Upper lobe of right lung (tissue), 1 donor: ENCODE data around the gene PLA2G12A. TPM values are rescaled to one million over a fixed set of nuclear protein-coding genes. Genes with fewer than 3 reads are reported as not detected.

Experiments used
- ATAC-seq: fragments of 200-7000 bp; cut with Tn5 transposase; one replicate; pipeline ENCODE4 v1.9.1; 2020; ENCODE audit warnings: mild to moderate bottlenecking, moderate library complexity
- DNase-seq: peaks from one replicate; pipeline ENCODE4 v3.0.0-alpha.2; 2020
- H3K27ac ChIP-seq: fragments of 200-600 bp; one replicate; pipeline ENCODE4 v1.8.0; 2022
- H3K27me3 ChIP-seq: fragments of 200-600 bp; one replicate; pipeline ENCODE4 v1.8.0; 2022; ENCODE audit warnings: mild to moderate bottlenecking
- H3K36me3 ChIP-seq: fragments of 200-600 bp; one replicate; pipeline ENCODE4 v1.8.0; 2022
- H3K4me1 ChIP-seq: fragments of 200-600 bp; one replicate; pipeline ENCODE4 v1.8.0; 2022
- H3K4me3 ChIP-seq: fragments of 200-600 bp; one replicate; pipeline ENCODE4 v1.8.0; 2022; ENCODE audit warnings: mild to moderate bottlenecking
- H3K9me3 ChIP-seq: fragments of 200-600 bp; one replicate; pipeline ENCODE4 v1.8.0; 2022
- intact Hi-C: fragments of 100-400 bp; cut with DNase I; formaldehyde crosslinking; loops from one replicate; pipeline ENCODE4 v1.11.0; 2022
- total RNA-seq: library from RNA; stranded (reverse); fragmentation: NEBNext Ultra II Directional; extraction: Animal tissue kit (Norgen Biotek cat#: 25700); gene quantifications from one replicate; pipeline ENCODE4 v1.2.1, GENCODE V29; 2021
- TF ChIP-seq, protein P1 (sequence below): fragments of 200-600 bp; IDR thresholded peaks from one replicate; pipeline ENCODE4 v1.8.0; 2022; ENCODE audit warnings: antibody characterized with exemption
- donor health status: DM: no; HTN: yes; CAD: no; lungs with severe emphysema.

Gene PLA2G12A
- total RNA-seq, 1 donor from 2014 or later, result 45.7 TPM

DNA sequence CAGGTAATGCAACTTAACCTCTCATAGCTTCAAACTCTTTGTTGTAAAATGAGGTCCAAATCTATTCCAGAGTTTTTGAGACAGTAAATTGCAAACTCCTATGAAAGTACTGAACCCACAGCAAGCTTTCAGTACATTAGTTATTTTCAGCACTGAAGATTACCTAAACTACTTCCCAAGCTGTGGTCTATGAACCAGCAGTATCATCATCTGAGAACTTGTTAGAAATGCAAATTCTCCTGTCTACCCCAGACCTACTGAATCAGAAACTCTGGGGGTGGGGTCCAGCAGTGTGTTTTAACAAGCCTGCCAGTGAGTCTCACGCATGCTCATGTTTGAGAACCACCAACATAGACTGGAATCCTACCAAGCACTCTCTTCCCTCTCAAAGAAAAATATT lies 20.9 kb downstream of the PLA2G12A start:
- no peaks in the 10 kb centered on the region for H3K9me3 ChIP-seq
- no peaks in the 10 kb centered on the region for H3K4me1 ChIP-seq
- no peak overlapping the region for H3K27ac ChIP-seq
- H3K27me3 ChIP-seq, result no peaks in the 10 kb centered on the region
- no peak for DNase-seq
- TF ChIP-seq, protein P1, sequence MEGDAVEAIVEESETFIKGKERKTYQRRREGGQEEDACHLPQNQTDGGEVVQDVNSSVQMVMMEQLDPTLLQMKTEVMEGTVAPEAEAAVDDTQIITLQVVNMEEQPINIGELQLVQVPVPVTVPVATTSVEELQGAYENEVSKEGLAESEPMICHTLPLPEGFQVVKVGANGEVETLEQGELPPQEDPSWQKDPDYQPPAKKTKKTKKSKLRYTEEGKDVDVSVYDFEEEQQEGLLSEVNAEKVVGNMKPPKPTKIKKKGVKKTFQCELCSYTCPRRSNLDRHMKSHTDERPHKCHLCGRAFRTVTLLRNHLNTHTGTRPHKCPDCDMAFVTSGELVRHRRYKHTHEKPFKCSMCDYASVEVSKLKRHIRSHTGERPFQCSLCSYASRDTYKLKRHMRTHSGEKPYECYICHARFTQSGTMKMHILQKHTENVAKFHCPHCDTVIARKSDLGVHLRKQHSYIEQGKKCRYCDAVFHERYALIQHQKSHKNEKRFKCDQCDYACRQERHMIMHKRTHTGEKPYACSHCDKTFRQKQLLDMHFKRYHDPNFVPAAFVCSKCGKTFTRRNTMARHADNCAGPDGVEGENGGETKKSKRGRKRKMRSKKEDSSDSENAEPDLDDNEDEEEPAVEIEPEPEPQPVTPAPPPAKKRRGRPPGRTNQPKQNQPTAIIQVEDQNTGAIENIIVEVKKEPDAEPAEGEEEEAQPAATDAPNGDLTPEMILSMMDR, result no peak
- intact Hi-C loops, result no loop called here
- no peak overlapping the region for H3K4me3 ChIP-seq
- ATAC-seq, result no peak
- H3K36me3 ChIP-seq, result peaks cover 20% of the 10 kb centered on the region

DNA sequence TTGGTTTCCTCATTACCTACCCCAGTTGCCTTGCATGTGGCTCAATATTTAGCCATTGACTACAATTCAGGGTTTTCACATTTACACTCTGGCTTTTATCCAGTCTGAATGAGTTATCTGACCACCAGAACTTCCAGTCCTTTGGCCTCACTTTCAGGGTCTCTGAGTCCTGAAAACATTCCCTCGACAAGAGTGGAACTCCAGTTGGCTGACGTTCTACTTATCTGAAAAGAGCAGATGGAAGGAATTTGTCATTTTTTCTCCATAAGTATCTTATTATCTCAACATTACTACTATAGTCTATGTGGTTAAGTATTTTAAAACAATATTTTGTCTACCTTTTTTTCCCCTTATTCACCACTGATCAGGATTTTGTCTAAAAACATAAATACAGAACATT lies 21.4 kb downstream of the PLA2G12A start:
- H3K27ac ChIP-seq, result no peak overlapping the region
- TF ChIP-seq, protein P1, result no peak
- H3K27me3 ChIP-seq, result no peaks in the 10 kb centered on the region
- intact Hi-C loops, result no loop called here
- H3K36me3 ChIP-seq, result peaks cover 14% of the 10 kb centered on the region
- no peaks in the 10 kb centered on the region for H3K4me1 ChIP-seq
- H3K4me3 ChIP-seq, result no peak overlapping the region
- H3K9me3 ChIP-seq, result no peaks in the 10 kb centered on the region
- no peak for ATAC-seq
- no peak for DNase-seq

GRCh38 chr4:109703664-109704361 lies 26.1 kb downstream of the PLA2G12A start:
- TF ChIP-seq, protein P1, result no peak
- no peak for DNase-seq
- peaks cover 4% of the 10 kb centered on the region for H3K36me3 ChIP-seq
- H3K27me3 ChIP-seq, result no peaks in the 10 kb centered on the region
- H3K9me3 ChIP-seq, result no peaks in the 10 kb centered on the region
- peaks cover 12% of the 10 kb centered on the region for H3K4me1 ChIP-seq
- peak; percentile 0 for ATAC-seq
- peak overlapping the region; percentile 75 for H3K4me3 ChIP-seq
- H3K27ac ChIP-seq, result peak overlapping the region; percentile 83
- intact Hi-C loops, result no loop called here

- TF ChIP-seq, protein P1, result peak; percentile 75
- Histone ChIP-seq H3K27me3 (no peaks in the 10 kb centered on the region), H3K9me3 (no peaks in the 10 kb centered on the region), H3K4me3 (peak within 1 kb of the TSS; percentile 75), H3K36me3 (peaks cover 3% of the 10 kb centered on the region), H3K4me1 (peaks cover 12% of the 10 kb centered on the region), H3K27ac (peak within 1 kb of the TSS; percentile 83)
- intact Hi-C loops, result no loop called here
- ATAC-seq (peak; percentile 97), DNase-seq (peak; percentile 95)
Observed at GRCh38 chr4:109702950-109703663, 26.8 kb downstream of the PLA2G12A start, which contains the start of gene CASP6. TSS of gene CASP6 (minus strand) at chr4:109703445. CDS start at chr4:109703395, 50 bp downstream.

GRCh38 chr4:109701566-109702410 lies 28.1 kb downstream of the PLA2G12A start:
- Histone ChIP-seq H3K4me1 (peaks cover 12% of the 10 kb centered on the region), H3K27me3 (no peaks in the 10 kb centered on the region), H3K27ac (peak overlapping the region; percentile 83), H3K4me3 (peak overlapping the region; percentile 75), H3K36me3 (peaks cover 9% of the 10 kb centered on the region), H3K9me3 (no peaks in the 10 kb centered on the region)
- no peak for ATAC-seq
- intact Hi-C loops, result no loop called here
- TF ChIP-seq, protein P1, result no peak
- no peak for DNase-seq
